HEK293 (cell line): ENCODE results near the gene FNDC11.

Experiments used
- HIC1 ChIP-seq: fragments of 450-650 bp; formaldehyde crosslinking; IDR thresholded peaks from 2 replicates; pipeline ENCODE4 v1.5.1; 2016; ENCODE audit warnings: missing biosample characterization, missing genetic modification characterization
- HOXA7 ChIP-seq: sonication (generic); formaldehyde crosslinking; IDR thresholded peaks from 2 replicates; pipeline ENCODE4 v1.8.1; 2022; ENCODE audit warnings: missing genetic modification reagents, borderline replicate concordance
- KLF9 ChIP-seq: fragments of 450-650 bp; formaldehyde crosslinking; IDR thresholded peaks from 2 replicates; pipeline ENCODE4 v1.5.1; 2016; ENCODE audit warnings: missing biosample characterization, missing genetic modification characterization, low read depth
- PATZ1 ChIP-seq: fragments of 450-650 bp; formaldehyde crosslinking; IDR thresholded peaks from 2 replicates; pipeline ENCODE4 v1.5.1; 2016; ENCODE audit warnings: missing biosample characterization, missing genetic modification characterization
- SCRT1 ChIP-seq: fragments of 450-650 bp; formaldehyde crosslinking; IDR thresholded peaks from 2 replicates; pipeline ENCODE4 v1.5.1; 2016; ENCODE audit warnings: missing biosample characterization, missing genetic modification characterization, borderline replicate concordance
- SCRT2 ChIP-seq: fragments of 450-650 bp; formaldehyde crosslinking; IDR thresholded peaks from 2 replicates; pipeline ENCODE4 v1.5.1; 2016; ENCODE audit warnings: missing biosample characterization, missing genetic modification characterization
- SP2 ChIP-seq: fragments of 450-650 bp; formaldehyde crosslinking; IDR thresholded peaks from 2 replicates; pipeline ENCODE4 v1.5.1; 2016; ENCODE audit warnings: missing biosample characterization, missing genetic modification characterization
- WT1 ChIP-seq: fragments of 450-650 bp; formaldehyde crosslinking; IDR thresholded peaks from 2 replicates; pipeline ENCODE4 v1.5.1; 2016; ENCODE audit warnings: missing biosample characterization, missing genetic modification characterization
- ZEB2 ChIP-seq: fragments of 450-650 bp; formaldehyde crosslinking; IDR thresholded peaks from 2 replicates; pipeline ENCODE4 v1.5.1; 2016; ENCODE audit warnings: missing biosample characterization, missing genetic modification characterization
- ZFP69B ChIP-seq: fragments of 450-650 bp; formaldehyde crosslinking; IDR thresholded peaks from 2 replicates; pipeline ENCODE4 v1.5.1; 2016; ENCODE audit warnings: missing biosample characterization, missing genetic modification characterization
- ZIC2 ChIP-seq: fragments of 450-650 bp; formaldehyde crosslinking; IDR thresholded peaks from 2 replicates; pipeline ENCODE4 v1.5.1; 2016; ENCODE audit warnings: missing biosample characterization, missing genetic modification characterization
- ZNF174 ChIP-seq: fragments of 450-650 bp; formaldehyde crosslinking; IDR thresholded peaks from 2 replicates; pipeline ENCODE4 v1.5.0; 2017; ENCODE audit warnings: missing biosample characterization, mild to moderate bottlenecking, missing genetic modification characterization
- ZNF19 ChIP-seq: fragments of 450-650 bp; formaldehyde crosslinking; IDR thresholded peaks from 2 replicates; pipeline ENCODE4; 2016; ENCODE audit warnings: missing biosample characterization, missing genetic modification characterization, low read depth
- ZNF223 ChIP-seq: fragments of 450-650 bp; formaldehyde crosslinking; IDR thresholded peaks from 2 replicates; pipeline ENCODE4 v1.5.1; 2016; ENCODE audit warnings: missing biosample characterization, missing genetic modification characterization
- ZNF335 ChIP-seq: fragments of 450-650 bp; formaldehyde crosslinking; conservative IDR thresholded peaks from 2 replicates; pipeline ENCODE4 v1.5.1; 2016; ENCODE audit warnings: missing biosample characterization, missing genetic modification characterization
- ZNF521 ChIP-seq: fragments of 450-650 bp; formaldehyde crosslinking; IDR thresholded peaks from 2 replicates; pipeline ENCODE4 v1.5.1; 2017; ENCODE audit warnings: missing biosample characterization, mild to moderate bottlenecking, missing genetic modification characterization
- ZNF529 ChIP-seq: fragments of 450-650 bp; formaldehyde crosslinking; IDR thresholded peaks from 2 replicates; pipeline ENCODE4 v1.5.1; 2017; ENCODE audit warnings: missing genetic modification characterization, missing biosample characterization; ENCODE audit not compliant: insufficient replicate concordance
- ZNF548 ChIP-seq: fragments of 450-650 bp; formaldehyde crosslinking; IDR thresholded peaks from 2 replicates; pipeline ENCODE4 v1.5.1; 2016; ENCODE audit warnings: missing biosample characterization, missing genetic modification characterization
- ZNF571 ChIP-seq: fragments of 450-650 bp; formaldehyde crosslinking; IDR thresholded peaks from 2 replicates; pipeline ENCODE4 v1.5.0; 2017; ENCODE audit warnings: missing biosample characterization, missing genetic modification characterization
- ZNF623 ChIP-seq: fragments of 450-650 bp; formaldehyde crosslinking; IDR thresholded peaks from 2 replicates; pipeline ENCODE4 v1.5.1; 2016; ENCODE audit warnings: missing biosample characterization, missing genetic modification characterization
- ZNF76 ChIP-seq: fragments of 450-650 bp; formaldehyde crosslinking; IDR thresholded peaks from 2 replicates; pipeline ENCODE4; 2016; ENCODE audit warnings: low read depth, missing biosample characterization, missing genetic modification characterization, borderline replicate concordance
- ZNF792 ChIP-seq: fragments of 450-650 bp; formaldehyde crosslinking; IDR thresholded peaks from 2 replicates; pipeline ENCODE4 v1.5.1; 2016; ENCODE audit warnings: missing biosample characterization, missing genetic modification characterization
- ZNF830 ChIP-seq: fragments of 450-650 bp; IDR thresholded peaks from 2 replicates; pipeline ENCODE4 v1.5.0; 2018; ENCODE audit warnings: missing biosample characterization, missing genetic modification characterization, low read depth, mild to moderate bottlenecking, moderate library complexity
- TF ChIP-seq, protein P1 (sequence below): fragments of 450-650 bp; formaldehyde crosslinking; IDR thresholded peaks from 2 replicates; pipeline ENCODE4 v1.5.1; 2016; ENCODE audit warnings: missing biosample characterization, missing genetic modification characterization, low read depth
- TF ChIP-seq, protein P2 (sequence below): fragments of 450-650 bp; formaldehyde crosslinking; IDR thresholded peaks from 2 replicates; pipeline ENCODE4 v1.5.1; 2016; ENCODE audit warnings: missing biosample characterization, missing genetic modification characterization
- TF ChIP-seq, protein P3 (sequence below): fragments of 450-650 bp; formaldehyde crosslinking; IDR thresholded peaks from 2 replicates; pipeline ENCODE4 v1.5.1; 2016; ENCODE audit warnings: missing biosample characterization, missing genetic modification characterization
- TF ChIP-seq, protein P4 (sequence below): fragments of 450-650 bp; formaldehyde crosslinking; IDR thresholded peaks from 2 replicates; pipeline ENCODE4 v1.5.1; 2017; ENCODE audit warnings: missing biosample characterization, mild to moderate bottlenecking, missing genetic modification characterization, moderate library complexity

The FNDC11 gene

GRCh38 chr20:63536241-63536977, 17.6 kb upstream of the FNDC11 start (continued):
- TF ChIP-seq, protein P1, sequence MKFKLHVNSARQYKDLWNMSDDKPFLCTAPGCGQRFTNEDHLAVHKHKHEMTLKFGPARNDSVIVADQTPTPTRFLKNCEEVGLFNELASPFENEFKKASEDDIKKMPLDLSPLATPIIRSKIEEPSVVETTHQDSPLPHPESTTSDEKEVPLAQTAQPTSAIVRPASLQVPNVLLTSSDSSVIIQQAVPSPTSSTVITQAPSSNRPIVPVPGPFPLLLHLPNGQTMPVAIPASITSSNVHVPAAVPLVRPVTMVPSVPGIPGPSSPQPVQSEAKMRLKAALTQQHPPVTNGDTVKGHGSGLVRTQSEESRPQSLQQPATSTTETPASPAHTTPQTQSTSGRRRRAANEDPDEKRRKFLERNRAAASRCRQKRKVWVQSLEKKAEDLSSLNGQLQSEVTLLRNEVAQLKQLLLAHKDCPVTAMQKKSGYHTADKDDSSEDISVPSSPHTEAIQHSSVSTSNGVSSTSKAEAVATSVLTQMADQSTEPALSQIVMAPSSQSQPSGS (tag by site-specific recombination): no peak
- TF ChIP-seq ZNF571 (tag by site-specific recombination) (no peak), ZIC2 (tag by site-specific recombination) (peak; percentile 81), ZNF830 (tag by site-specific recombination) (no peak), ZNF792 (tag by site-specific recombination) (no peak), KLF9 (tag by site-specific recombination) (no peak), ZNF521 (tag by site-specific recombination) (no peak), ZNF335 (tag by site-specific recombination) (no peak), ZNF529 (tag by site-specific recombination) (no peak), ZNF623 (tag by site-specific recombination) (no peak), ZEB2 (tag by site-specific recombination) (0 out of 2 replicates have a peak, but pooled peaks have one; percentile 26), ZNF76 (no peak), PATZ1 (tag by site-specific recombination) (0 out of 2 replicates have a peak, but pooled peaks have one; percentile 13), WT1 (tag by site-specific recombination) (no peak), ZFP69B (no peak), SP2 (tag by site-specific recombination) (0 out of 2 replicates have a peak, but pooled peaks have one; percentile 12), SCRT1 (tag by site-specific recombination) (no peak), SCRT2 (tag by site-specific recombination) (0 out of 2 replicates have a peak, but pooled peaks have one; percentile 10), HOXA7 (CRISPR knock-in tag) (no peak), HIC1 (no peak), ZNF19 (no peak), ZNF223 (tag by site-specific recombination) (no peak), ZNF174 (tag by site-specific recombination) (no peak), ZNF548 (tag by site-specific recombination) (no peak)
- TF ChIP-seq, protein P2, sequence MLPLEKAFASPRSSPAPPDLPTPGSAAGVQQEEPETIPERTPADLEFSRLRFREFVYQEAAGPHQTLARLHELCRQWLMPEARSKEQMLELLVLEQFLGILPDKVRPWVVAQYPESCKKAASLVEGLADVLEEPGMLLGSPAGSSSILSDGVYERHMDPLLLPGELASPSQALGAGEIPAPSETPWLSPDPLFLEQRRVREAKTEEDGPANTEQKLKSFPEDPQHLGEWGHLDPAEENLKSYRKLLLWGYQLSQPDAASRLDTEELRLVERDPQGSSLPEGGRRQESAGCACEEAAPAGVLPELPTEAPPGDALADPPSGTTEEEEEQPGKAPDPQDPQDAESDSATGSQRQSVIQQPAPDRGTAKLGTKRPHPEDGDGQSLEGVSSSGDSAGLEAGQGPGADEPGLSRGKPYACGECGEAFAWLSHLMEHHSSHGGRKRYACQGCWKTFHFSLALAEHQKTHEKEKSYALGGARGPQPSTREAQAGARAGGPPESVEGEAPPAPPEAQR (tag by site-specific recombination): no peak
- TF ChIP-seq, protein P3, sequence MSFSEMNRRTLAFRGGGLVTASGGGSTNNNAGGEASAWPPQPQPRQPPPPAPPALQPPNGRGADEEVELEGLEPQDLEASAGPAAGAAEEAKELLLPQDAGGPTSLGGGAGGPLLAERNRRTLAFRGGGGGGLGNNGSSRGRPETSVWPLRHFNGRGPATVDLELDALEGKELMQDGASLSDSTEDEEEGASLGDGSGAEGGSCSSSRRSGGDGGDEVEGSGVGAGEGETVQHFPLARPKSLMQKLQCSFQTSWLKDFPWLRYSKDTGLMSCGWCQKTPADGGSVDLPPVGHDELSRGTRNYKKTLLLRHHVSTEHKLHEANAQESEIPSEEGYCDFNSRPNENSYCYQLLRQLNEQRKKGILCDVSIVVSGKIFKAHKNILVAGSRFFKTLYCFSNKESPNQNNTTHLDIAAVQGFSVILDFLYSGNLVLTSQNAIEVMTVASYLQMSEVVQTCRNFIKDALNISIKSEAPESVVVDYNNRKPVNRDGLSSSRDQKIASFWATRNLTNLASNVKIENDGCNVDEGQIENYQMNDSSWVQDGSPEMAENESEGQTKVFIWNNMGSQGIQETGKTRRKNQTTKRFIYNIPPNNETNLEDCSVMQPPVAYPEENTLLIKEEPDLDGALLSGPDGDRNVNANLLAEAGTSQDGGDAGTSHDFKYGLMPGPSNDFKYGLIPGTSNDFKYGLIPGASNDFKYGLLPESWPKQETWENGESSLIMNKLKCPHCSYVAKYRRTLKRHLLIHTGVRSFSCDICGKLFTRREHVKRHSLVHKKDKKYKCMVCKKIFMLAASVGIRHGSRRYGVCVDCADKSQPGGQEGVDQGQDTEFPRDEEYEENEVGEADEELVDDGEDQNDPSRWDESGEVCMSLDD (tag by site-specific recombination): 0 out of 2 replicates have a peak, but pooled peaks have one; percentile 7
- TF ChIP-seq, protein P4, sequence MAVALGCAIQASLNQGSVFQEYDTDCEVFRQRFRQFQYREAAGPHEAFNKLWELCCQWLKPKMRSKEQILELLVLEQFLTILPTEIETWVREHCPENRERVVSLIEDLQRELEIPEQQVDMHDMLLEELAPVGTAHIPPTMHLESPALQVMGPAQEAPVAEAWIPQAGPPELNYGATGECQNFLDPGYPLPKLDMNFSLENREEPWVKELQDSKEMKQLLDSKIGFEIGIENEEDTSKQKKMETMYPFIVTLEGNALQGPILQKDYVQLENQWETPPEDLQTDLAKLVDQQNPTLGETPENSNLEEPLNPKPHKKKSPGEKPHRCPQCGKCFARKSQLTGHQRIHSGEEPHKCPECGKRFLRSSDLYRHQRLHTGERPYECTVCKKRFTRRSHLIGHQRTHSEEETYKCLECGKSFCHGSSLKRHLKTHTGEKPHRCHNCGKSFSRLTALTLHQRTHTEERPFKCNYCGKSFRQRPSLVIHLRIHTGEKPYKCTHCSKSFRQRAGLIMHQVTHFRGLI: no peak
